ENCODE data around the gene MICAL2.

GRCh38 chr11:12174477-12175143 lies 64.2 kb downstream of the MICAL2 start:
- no peak for TF ChIP-seq EZH2 (IDR thresholded peaks at IDR 0.05; ENCODE audit: low read length, unreplicated experiment)
- no peak for TF ChIP-seq EZH2phosphoT487 (IDR thresholded peaks at IDR 0.05; ENCODE audit: borderline replicate concordance, low read length)

Data from PC-3 (cell line).